ENCODE measurements around the gene FNDC3B.

Gene FNDC3B

DNA sequence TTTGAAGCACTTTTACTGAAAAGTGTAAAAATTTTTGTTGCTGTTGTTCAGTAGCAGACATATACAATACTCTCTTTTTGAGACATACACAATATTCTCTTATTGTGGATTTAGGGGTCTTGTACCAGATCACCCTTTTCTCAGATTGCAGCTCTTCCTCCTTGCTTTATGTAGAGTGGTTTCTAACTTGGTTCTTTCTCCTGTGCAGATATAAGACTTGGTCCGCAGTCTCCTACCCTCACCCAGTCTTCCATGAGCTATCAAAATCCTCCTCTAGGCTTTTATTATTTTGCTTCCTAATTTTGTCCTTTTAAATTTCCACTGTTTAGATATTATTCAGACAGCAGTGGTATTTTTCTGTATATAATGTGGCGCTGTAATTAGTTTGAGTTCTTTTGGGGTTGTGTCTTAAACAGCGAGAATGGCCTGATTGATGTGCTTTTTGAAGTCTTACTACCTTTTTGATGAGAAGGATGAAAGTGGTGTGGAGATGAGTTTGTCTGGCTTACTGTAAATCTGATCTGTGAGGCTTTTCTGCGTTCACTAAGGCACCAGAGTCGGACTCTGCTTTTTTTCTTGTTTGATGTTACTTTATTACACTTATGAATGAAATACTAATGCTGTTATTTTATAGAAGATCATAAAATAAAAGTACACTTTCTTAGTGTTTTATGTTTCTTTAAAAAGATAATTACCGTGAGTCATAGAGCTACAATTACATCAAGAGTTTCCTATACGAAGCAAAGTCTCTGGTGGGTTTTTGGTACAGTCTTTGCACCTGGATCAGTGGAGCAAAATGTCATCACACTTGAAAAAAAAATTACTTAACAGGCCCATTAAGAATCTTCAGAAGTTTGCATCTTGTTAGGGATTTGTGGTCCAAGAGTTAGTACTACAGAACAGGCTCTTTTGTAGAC lies 27.8 kb downstream of the FNDC3B start (continued):
- TF ChIP-seq, protein P1, sequence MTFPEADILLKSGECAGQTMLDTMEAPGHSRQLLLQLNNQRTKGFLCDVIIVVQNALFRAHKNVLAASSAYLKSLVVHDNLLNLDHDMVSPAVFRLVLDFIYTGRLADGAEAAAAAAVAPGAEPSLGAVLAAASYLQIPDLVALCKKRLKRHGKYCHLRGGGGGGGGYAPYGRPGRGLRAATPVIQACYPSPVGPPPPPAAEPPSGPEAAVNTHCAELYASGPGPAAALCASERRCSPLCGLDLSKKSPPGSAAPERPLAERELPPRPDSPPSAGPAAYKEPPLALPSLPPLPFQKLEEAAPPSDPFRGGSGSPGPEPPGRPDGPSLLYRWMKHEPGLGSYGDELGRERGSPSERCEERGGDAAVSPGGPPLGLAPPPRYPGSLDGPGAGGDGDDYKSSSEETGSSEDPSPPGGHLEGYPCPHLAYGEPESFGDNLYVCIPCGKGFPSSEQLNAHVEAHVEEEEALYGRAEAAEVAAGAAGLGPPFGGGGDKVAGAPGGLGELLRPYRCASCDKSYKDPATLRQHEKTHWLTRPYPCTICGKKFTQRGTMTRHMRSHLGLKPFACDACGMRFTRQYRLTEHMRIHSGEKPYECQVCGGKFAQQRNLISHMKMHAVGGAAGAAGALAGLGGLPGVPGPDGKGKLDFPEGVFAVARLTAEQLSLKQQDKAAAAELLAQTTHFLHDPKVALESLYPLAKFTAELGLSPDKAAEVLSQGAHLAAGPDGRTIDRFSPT (tag by site-specific recombination; IDR thresholded peaks at IDR 0.05) = 0 out of 2 replicates have a peak, but pooled peaks have one; percentile 35
- TF ChIP-seq ZSCAN16 (tag by site-specific recombination; IDR thresholded peaks at IDR 0.05) = no peak
- no peak for TF ChIP-seq ZFP3 (tag by site-specific recombination; IDR thresholded peaks at IDR 0.05; ENCODE audit: low read depth)
- no peak for TF ChIP-seq ZNF747 (tag by site-specific recombination; IDR thresholded peaks at IDR 0.05)

DNA sequence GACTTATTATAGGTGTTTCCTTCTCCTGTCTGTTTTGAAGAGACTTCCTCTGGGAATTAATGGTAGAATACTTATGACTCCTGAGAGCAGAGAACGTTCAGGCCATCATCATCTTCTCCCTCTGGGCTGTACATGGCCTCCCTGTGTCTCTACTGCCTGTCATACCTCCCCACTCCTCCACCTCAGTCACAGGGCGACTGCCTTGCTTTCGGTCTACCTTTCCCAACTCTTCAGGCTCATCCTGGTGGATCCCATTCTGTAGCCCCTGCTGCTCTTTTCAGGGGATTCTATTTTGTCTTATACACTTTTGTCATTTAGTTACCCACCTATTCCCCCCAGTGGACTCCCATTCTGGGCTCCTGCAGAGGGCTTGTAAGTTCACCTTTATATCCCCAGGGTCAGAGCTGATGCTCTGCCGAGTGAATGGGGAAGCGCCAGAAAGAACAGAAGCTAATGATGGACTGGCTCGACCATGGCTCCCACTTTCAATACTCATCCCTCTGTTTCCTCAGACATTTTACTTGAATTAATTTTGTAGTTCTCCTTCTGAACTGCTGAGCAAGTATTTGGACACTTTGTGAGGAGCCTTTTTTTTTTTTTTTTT lies 28.6 kb downstream of the FNDC3B start:
- CTCF ChIA-PET = interaction anchor here (0.6 kb wide), 1 partner anchor 17 kb away, joined by 3 read pairs; no protein-coding TSS in a partner anchor
- H3K36me3 ChIP-seq (ENCODE audit: control insufficient read depth in 2 of 2, insufficient read depth in 1 of 2, low read length in 2 of 2) = no peaks in the 10 kb centered on the region
- H3K4me1 ChIP-seq (ENCODE audit: control insufficient read depth, insufficient read depth, low read length) = peaks cover 3% of the 10 kb centered on the region
- POLR2A ChIA-PET = no interaction called here
- no peaks in the 10 kb centered on the region for H3K9me3 ChIP-seq (ENCODE audit: control insufficient read depth, insufficient read depth, low read depth, low read length)
- no peak overlapping the region for H3K4me3 ChIP-seq (ENCODE audit: low read depth, low read length)
- no peak overlapping the region for H3K27ac ChIP-seq (ENCODE audit: extremely low read depth, low read depth, low read length)
- TF ChIP-seq ZNF600 (tag by site-specific recombination; IDR thresholded peaks at IDR 0.05) (no peak), KLF7 (tag by site-specific recombination; IDR thresholded peaks at IDR 0.05; ENCODE audit: borderline replicate concordance) (no peak), ZIC2 (tag by site-specific recombination; IDR thresholded peaks at IDR 0.05) (no peak), ZNF670 (tag by site-specific recombination; IDR thresholded peaks at IDR 0.05; ENCODE audit: low read depth) (no peak), SETDB1 (IDR thresholded peaks at IDR 0.05; ENCODE audit: insufficient read length, low read length) (no peak), HOXD13 (CRISPR knock-in tag; IDR thresholded peaks at IDR 0.05; ENCODE audit: borderline replicate concordance) (no peak), WT1 (tag by site-specific recombination; IDR thresholded peaks at IDR 0.05) (no peak), ZBTB7A (tag by site-specific recombination; IDR thresholded peaks at IDR 0.05; ENCODE audit: low read depth) (no peak), ZNF433 (tag by site-specific recombination; IDR thresholded peaks at IDR 0.05; ENCODE audit: low read depth) (no peak), EGR2 (tag by site-specific recombination; IDR thresholded peaks at IDR 0.05; ENCODE audit: low read depth) (no peak), ZNF701 (tag by site-specific recombination; IDR thresholded peaks at IDR 0.05) (no peak)
- TF ChIP-seq, protein P2, sequence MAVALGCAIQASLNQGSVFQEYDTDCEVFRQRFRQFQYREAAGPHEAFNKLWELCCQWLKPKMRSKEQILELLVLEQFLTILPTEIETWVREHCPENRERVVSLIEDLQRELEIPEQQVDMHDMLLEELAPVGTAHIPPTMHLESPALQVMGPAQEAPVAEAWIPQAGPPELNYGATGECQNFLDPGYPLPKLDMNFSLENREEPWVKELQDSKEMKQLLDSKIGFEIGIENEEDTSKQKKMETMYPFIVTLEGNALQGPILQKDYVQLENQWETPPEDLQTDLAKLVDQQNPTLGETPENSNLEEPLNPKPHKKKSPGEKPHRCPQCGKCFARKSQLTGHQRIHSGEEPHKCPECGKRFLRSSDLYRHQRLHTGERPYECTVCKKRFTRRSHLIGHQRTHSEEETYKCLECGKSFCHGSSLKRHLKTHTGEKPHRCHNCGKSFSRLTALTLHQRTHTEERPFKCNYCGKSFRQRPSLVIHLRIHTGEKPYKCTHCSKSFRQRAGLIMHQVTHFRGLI (tag by site-specific recombination; IDR thresholded peaks at IDR 0.05) = no peak

DNA sequence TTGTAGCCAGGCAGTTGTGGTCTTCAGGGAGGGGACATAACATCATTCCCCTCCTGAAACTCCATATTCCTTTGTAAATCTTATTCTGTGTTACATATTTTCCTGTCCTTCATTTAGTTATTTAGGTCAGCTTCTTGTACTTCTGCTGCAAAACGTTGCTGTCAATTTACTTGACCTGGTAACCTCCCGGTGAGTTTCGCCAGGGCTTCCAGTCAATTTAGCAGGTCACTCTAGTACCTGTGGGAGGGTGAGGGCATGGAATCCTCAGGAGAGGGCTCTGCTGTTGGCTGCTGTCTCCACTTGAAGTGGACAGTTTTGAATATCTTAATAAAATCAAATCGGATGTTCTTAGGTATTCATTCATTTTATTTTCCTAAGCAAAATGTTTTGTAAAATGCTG lies 29.6 kb downstream of the FNDC3B start:
- no peaks in the 10 kb centered on the region for H3K9me3 ChIP-seq (ENCODE audit: control insufficient read depth, insufficient read depth, low read depth, low read length)
- H3K4me1 ChIP-seq (ENCODE audit: control insufficient read depth, insufficient read depth, low read length) = peaks cover 3% of the 10 kb centered on the region
- H3K27ac ChIP-seq (ENCODE audit: extremely low read depth, low read depth, low read length) = no peak overlapping the region
- CTCF ChIA-PET = no interaction called here
- H3K36me3 ChIP-seq (ENCODE audit: control insufficient read depth in 2 of 2, insufficient read depth in 1 of 2, low read length in 2 of 2) = no peaks in the 10 kb centered on the region
- no peak overlapping the region for H3K4me3 ChIP-seq (ENCODE audit: low read depth, low read length)
- POLR2A ChIA-PET = no interaction called here
- TF ChIP-seq RBAK (tag by site-specific recombination; IDR thresholded peaks at IDR 0.05) (no peak), ZNF37A (tag by site-specific recombination; IDR thresholded peaks at IDR 0.05) (no peak), SP3 (tag by site-specific recombination; IDR thresholded peaks at IDR 0.05) (no peak), ZFP3 (tag by site-specific recombination; IDR thresholded peaks at IDR 0.05; ENCODE audit: low read depth) (no peak), ZNF138 (tag by site-specific recombination; IDR thresholded peaks at IDR 0.05; ENCODE audit: borderline replicate concordance) (no peak), ZNF24 (tag by site-specific recombination; IDR thresholded peaks at IDR 0.05) (no peak), ZNF335 (tag by site-specific recombination; conservative IDR thresholded peaks at IDR 0.05) (no peak), ZNF529 (tag by site-specific recombination; IDR thresholded peaks at IDR 0.05; ENCODE audit: insufficient replicate concordance) (no peak), ZNF600 (tag by site-specific recombination; IDR thresholded peaks at IDR 0.05) (no peak)
- TF ChIP-seq, protein P3, sequence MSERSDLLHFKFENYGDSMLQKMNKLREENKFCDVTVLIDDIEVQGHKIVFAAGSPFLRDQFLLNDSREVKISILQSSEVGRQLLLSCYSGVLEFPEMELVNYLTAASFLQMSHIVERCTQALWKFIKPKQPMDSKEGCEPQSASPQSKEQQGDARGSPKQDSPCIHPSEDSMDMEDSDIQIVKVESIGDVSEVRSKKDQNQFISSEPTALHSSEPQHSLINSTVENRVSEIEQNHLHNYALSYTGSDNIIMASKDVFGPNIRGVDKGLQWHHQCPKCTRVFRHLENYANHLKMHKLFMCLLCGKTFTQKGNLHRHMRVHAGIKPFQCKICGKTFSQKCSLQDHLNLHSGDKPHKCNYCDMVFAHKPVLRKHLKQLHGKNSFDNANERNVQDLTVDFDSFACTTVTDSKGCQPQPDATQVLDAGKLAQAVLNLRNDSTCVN (tag by site-specific recombination; optimal IDR thresholded peaks at IDR 0.05) = no peak
